Measurements from ENCODE around the gene PAM.

DNA sequence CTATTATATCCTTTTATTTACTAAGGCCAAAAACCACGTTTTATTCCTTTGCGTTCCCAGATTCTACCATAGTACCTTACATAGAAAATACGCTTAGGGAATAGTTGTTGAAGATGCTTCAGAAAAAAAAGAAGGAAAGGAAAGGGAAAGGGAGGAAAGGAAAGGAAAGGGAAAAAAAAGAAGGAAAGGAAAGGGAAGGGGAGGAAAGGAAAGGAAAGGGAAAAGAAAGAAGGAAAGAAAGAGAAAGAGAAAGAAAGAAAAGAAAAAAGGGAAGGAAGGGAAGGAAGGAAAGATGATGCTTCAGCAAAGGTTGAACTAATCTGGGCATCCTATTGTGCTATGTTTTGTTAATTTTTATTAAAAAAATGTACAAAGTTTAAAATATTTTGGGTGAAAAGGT lies 233.4 kb downstream of the PAM start:
- TF ChIP-seq EZH2 (IDR thresholded peaks at IDR 0.05) (no peak), POLR2AphosphoS5 (IDR thresholded peaks at IDR 0.05; ENCODE audit: borderline replicate concordance, low read depth, low read length) (no peak)
